GM18508 (cell line): Measurements from ENCODE around the gene GANAB.
"Not testable (repeated sequence)": the region's sequence is repeated elsewhere in the genome, so short reads cannot be mapped to it uniquely, and the experiment has no call there.

Experiments used
- ATAC-seq: cut with Tn5 transposase; IDR thresholded peaks from one replicate; pipeline ENCODE4 v1.9.1; 2021; ENCODE audit warnings: moderate number of reproducible peaks; ENCODE audit not compliant: insufficient read depth, unreplicated experiment

The GANAB gene

DNA sequence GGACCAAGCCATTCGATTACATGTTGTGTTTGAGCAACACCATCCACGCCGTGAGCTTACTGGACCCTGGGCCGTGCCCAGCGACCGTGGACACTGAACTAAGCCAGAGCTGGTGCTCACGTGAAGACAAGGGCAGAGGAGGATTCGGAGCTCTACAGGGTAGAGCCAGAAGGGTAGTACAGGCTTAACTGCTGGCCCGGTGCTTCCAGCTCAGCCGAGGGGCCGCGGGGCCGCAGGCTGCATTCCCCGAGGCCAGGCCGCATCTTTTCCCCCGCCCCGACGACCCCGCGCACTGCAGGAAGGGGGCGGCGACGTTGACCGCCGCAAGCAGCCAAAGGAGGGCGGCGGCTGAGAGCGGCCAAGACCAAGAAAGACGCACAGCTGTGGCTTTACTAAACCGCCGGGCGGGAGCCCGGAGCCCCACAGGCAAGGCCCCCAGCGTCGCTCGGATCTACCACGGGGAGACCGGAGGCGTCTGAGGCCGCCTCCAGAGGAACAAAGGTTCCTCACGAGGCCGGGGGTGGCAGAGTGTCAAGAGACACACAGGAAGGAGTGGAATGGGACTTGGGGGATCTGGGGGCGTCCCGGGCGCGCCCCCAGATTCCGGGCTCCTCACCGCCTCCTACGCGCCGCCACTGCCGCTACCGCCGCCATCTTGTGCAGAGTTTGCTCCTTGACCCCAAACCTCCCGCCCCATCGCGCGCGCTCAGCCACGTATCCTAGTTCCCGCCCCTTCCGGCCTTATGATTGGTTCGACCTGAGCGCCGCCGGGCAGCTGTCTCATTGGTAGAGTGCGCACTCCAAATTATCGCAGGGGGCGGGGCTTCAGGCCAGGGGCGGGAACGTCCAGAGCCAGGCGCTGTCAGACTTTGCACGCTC, at the start of gene GANAB:
Gene GANAB (minus strand): TSS at position 668 of the 879 bp plus-strand sequence. CDS start 14 bp downstream, at position 654.
- no peak for ATAC-seq

DNA sequence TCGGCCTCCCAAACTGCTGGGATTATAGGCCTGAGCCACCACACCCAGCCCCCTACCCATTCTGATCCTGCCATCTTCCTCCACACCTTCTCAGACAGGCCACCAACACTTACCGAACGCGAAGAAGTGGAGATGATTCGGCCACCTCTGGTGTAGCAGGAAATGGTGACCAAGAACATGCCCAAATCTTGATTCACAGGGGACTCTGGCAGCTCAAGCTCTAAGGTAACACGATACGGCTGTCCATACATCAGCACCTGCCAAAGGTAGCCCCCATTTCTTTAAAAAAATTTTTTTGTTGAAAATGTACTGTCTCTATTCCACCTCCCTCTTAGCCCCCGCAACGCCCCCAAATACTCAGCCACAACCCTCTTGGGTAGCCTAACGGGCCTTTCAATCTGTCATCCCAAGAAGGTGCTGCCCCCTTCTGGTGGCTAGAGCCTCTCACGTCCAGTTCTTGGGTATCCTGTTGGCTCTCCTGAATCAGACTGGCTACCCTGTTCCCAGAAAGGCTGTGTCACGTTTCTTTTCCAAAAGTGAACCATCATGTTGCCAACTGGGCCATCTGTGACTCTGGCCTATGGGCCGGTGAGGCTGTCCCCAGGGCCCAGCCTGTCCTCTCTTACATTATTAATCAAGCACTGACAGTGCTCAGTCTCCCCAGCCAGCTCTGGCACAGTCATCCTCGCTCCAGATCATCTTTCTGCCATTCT, 48.2 kb upstream of the GANAB start:
- no peak for ATAC-seq

DNA sequence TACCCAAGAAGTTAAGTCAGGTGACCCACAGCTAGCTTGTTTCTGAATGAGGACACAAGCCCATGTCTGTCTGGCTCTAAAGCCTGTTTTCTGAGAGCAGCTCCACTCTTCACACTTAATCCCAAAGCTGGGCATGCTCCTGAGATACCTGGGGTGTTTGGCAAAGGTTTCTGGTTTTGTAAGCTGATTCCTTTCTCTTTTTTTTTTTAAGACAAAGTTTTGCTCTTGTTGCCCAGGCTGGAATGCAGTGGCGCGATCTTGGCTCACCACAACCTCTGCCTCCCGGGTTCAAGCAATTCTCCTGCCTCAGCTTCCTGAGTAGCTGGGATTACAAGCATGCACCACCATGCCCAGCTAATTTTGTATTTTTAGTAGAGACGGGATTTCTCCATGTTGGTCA, 47.2 kb upstream of the GANAB start:
- not testable (repeated sequence) for ATAC-seq

DNA sequence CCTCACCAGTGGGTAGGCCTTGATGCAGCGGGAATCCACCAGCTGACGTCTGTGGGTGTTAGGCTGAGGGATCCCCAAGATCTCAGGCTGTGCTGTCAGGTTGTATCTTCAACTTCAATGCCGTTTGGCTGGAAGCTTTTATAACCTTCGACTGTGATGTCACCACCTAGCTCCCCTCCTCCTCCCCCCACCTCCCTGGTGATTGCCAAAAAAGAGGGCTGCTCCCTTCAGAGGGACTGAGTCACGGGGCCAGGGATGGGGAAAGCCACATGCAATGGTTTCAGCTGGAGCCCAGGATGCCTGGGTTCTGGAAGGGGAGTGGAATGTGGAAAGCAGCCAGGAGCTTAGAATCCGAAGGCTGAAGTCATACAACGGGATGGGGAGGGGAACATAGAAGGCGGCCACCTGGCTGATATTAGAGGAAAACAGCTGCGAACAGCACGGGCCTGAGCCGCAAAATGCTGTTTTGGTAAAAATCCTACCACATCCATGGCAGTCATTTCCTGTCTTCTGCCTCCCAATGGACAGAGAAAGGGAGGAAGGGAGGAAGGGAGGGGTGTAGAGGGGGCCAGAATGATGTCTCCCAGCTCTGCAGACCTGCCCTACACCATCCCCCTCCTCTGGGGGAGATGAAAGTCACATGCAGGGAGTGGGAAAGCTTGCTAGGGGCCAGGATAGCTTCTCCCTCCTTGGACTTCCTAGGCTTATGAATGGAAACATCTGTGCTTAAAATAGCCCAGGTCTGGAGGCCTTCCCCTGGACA, 43.2 kb upstream of the GANAB start, which contains the start of gene LRRN4CL:
Gene LRRN4CL (minus strand): TSS at position 110 of the 763 bp plus-strand sequence. CDS start 1,022 bp downstream, outside the sequence.
- no peak for ATAC-seq

DNA sequence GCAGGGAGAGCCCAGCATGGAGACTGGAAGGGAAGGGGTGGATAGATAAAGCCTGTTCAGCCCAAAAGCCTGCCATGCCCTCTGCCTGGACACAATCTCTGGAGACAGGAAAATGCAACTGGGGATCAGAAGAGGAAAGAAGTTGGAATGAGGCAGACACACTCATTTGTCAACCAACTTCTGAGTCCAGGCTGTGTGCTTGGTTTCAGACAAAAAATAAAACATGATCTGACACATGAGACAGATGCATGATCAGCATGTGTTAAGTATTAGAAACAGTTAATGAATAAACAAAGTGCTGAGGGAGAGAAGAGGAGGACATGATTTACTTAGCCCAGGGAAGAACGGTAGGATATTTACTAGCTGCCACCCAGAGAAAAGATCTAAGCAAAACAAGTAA, 42.1 kb upstream of the GANAB start:
- ATAC-seq: no peak

DNA sequence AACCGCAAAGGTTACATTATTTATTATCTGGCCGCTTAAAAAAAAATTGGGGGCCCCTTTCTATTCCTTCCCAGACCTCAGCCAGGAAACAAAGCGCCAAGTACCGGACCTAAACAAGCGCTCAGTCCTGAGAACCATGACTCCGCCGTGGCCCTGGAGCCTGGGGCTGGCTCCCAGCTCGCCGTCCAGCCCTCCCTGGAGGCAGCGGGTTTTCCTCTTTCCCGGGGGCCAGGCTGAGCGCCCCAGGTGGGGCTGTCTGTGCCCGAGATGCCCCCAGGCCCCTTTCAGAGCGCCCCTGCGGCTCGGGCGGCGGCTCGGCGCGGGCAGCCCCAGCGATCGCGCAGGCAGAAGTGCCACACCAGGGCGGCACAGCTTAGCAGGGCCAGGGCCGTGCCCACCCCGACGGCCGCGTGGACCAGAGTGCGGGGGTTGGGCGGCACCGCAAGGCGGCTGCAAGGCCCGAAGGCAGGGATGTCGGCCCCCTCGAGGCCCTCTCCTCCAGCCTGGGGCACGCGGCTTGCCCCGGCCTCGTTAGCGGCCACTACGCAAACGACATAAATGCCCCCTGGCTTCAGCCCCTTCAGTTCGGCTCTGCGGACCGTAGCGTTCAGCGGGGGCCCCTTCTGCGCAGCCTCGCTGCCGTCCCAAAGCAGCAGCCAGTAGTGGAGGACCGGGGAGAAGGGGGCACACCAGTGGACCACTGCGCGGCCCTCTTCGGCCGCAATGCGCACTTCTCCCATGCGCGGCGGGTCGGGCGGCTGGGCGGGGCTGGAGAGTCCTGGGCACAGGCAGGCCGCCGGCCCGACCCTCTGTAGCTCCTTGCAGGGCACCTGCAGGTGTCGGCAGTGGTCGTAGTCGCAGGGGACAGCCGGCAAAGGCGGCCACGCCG, 41.3 kb upstream of the GANAB start:
- no peak for ATAC-seq

DNA sequence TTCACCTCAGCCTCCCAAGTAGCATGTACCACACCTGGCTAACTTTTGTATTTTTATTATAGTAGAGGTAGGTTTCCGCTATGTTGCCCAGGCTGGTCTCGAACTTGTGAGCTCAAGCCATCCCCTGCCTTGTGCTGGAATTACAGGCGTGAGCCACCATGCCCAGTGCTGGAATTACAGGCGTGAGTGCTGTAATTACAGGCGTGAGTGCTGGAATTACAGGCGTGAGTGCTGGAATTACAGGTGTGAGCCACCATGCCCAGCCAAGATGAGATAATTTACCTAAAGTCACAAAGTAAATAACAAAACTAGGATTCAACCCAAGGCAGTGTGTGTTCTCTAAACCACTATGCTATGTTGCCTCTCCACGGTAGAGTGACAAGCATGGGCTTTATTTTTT, 36.1 kb upstream of the GANAB start:
- ATAC-seq: no peak

DNA sequence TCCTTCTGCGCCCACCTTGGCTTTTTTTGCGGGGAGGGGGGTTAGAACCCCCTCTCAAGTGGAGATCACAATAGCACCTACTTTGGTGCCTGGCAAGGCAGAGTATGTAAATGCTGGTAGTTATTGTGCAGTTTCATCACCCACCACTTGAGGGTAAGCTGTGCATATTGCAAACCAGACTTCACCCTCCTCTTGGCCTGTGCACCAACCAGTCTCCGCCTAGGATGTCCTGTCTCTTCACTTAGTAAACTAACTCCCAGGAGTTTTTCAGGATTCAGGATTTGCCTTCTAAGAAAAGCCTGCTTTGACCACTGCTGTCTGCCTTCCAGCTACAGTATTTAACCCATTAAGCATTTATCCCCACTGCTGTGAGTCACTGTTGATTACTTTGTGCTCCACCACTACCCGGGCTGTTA, 34.4 kb upstream of the GANAB start:
- ATAC-seq: no peak

DNA sequence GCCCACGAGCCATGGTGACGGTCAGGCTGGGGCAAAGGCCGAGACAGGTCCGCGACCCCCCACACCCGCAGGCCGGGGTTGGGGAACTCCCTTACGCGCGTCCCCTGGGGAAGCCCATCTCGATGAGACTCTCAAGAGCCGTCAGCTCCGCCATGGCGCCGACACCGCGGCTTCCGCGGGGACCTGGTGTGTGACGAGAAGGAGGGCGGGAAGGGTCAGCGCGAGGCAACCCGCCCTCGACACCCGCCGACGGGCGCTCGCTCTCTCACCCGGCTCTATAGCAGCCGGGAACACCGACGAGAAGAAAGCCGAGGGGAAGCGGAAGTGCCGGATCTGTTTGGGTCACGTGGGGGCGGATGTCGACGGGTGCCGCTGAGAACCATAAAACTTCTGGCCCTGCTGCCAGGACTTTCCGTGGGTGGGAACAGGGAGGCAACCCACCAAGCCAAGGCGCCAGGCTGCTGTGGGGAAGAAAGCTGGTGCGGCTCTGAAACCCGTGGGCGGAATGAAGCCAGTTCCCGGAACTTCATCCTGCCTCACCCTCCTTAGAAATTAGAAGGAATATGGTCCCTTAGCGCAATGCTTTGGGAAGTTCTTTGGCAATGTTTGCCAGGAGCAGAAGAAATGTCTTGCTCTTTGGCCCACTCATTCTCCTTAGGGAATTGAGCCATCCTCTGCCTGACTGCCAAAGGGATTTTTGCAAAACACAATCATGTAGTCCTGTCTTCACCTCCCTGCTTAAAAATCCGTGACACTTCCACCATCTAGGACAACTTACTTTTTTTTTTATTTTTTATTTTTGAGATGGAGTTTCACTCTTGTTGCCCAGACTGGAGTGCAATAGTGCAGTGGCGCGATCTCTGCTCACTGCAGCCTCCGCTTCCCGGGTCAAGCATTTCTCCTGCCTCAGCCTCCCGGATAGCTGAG, 32.6 kb upstream of the GANAB start, which contains the start of gene UBXN1:
Gene UBXN1 (minus strand): TSS at position 304 of the 927 bp plus-strand sequence. CDS start 150 bp downstream, at position 154.
- ATAC-seq: no peak

DNA sequence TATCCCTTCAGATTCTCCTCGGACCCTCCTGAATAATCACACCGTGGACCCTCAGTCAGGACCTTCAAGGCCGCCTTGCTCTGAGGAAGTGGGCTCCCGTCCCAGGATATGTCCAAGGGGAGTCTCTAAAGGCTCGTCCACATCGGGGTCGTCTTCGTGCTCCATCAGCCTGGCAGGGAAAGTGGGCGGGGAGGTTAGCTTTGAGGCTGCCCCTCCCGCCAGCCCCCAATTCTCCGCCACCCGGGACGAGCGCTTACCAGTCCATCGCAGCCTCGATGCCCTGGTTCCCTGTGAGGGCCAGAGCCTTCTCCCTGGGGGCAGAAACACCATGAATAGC, 32.0 kb upstream of the GANAB start:
- ATAC-seq: no peak

DNA sequence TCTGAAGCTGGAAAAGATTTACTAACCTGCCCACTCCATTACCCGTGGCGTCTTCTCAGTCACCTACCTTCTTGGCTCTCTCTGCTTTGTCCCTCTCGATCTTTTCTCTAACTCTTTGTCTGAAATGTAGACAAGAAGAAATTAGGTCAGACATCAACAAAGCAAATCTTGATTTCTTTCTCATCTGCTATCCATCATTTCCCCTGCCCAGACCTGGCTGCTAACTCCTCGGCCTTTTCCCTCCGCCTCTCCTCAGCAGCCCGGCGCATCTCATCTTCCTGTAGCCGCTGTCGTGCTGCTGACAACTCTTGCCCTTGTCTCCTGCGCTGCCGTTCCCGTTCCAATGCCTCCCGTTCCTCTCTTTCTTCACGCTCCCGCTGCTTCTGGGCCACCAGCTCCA, 31.3 kb upstream of the GANAB start:
- no peak for ATAC-seq

DNA sequence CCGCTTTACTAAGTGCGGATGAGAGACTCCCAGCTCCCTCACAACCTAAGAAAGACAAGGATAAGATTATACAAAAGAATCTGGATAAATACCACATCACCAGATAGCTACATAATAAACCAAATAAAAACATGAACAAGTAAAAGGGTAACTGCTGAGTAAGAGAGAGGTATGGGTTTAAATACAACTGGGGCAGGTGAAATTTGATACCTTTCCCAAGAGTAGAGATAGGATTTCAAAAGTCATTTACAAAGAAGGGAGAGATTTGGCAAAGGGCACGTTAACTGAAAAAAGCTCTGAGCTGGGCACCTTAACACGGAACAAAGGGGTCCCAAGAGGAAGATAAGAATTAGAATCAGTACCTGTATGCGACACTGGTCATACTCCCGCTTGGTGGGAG, 30.7 kb upstream of the GANAB start:
- no peak for ATAC-seq

DNA sequence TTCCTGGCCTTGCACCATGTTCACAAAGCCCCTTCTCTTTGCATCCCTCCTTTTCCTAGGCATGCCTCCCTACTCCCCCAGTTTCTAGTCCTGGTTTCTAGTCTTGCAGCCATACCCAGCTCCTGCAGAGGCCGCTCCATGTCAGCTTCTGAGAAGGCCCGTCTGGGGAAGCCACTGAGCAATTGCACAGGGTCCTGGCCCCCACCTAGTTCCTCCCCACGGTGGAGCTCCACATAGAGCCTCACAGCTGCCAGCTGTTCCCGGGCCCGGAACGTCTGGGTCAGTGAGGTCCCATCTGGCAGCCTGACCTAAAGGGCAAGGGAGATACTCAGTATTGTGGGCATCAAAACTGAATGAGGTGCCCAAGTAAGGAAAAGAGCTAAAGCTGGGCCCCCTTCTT, 30.3 kb upstream of the GANAB start:
- ATAC-seq: no peak

DNA sequence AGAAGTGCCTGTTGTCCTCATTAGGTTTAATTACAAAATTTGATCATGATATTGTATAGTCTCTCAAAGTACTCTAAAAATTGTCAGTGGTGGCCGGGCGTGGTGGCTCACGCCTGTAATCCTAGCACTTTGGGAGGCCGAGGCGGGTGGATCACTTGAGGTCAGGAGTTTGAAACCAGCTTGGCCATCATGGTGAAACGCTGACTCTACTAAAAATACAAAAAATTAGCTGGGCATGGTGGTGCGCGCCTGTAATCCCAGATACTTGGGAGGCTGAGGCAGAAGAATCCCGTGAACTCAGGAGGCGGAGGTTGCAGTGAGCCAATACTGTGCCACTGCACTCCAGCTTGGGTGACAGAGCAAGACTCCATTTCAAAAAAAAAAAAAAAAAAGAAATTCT, 29.0 kb upstream of the GANAB start:
- ATAC-seq: not testable (repeated sequence)

DNA sequence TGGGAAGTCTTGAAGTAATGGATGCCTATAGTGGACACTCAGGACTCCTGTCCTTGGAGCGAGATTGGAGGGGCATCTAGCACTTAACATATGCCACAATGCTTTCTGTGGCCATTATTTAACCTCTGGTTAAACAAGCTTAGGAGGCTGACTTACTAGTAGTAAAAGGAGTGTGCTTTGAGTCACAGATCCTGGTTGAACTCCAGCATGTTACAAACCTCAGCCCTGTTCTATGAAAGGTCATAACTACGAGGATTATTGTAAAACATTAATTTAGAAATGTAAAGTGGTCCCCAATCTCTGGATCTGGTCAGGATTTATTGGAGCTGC, 26.7 kb upstream of the GANAB start:
- ATAC-seq: no peak

DNA sequence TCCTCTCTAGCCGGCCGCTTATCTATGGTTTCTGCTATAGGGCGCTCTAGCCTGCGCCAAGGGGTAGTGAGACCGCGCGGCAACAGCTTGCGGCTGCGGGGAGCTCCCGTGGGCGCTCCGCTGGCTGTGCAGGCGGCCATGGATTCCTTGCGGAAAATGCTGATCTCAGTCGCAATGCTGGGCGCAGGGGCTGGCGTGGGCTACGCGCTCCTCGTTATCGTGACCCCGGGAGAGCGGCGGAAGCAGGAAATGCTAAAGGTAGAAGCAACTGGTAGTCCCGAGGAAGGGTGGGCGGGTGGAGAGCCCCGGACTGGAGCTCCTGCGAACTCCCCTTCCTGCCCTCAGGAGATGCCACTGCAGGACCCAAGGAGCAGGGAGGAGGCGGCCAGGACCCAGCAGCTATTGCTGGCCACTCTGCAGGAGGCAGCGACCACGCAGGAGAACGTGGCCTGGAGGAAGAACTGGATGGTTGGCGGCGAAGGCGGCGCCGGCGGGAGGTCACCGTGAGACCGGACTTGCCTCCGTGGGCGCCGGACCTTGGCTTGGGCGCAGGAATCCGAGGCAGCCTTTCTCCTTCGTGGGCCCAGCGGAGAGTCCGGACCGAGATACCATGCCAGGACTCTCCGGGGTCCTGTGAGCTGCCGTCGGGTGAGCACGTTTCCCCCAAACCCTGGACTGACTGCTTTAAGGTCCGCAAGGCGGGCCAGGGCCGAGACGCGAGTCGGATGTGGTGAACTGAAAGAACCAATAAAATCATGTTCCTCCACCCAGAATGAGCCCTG, 25.4 kb upstream of the GANAB start, which contains the start of the genes LBHD1 and UQCC3:
Gene LBHD1 (minus strand): TSS at position 660 of the 782 bp plus-strand sequence. CDS start 2,236 bp downstream, outside the sequence.
Gene UQCC3 (plus strand): TSS at position 66 of the 782 bp plus-strand sequence. CDS start 73 bp downstream, at position 139.
- ATAC-seq: no peak

DNA sequence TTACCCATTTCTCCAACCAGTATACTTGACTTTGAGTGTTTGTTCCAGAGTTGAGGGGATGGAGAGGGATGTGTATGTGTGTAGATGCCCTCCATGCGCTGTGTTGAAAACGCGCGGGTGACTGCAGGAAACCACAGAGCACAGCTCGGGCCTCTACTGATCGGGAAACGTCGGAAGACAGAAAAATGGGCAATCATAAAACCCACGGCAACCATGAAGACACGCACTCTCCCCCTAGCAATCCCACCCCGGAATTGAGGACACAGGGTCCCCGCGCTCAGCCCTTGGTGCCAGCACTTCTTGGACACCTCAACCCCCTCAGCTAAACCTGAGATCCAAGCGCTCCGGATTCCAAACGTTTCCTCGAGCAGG, 24.8 kb upstream of the GANAB start:
- no peak for ATAC-seq
